A549 treated with AZD9567 at 1 μM for 4 hours (cell line): ENCODE data around the gene TBC1D20. TPM values are rescaled to one million over a fixed set of nuclear protein-coding genes. Genes with fewer than 3 reads are reported as not detected.

Experiments used
- total RNA-seq: library from RNA; stranded (reverse); fragments of 200-300 nt; extraction: Qiagen RNA extraction; gene quantifications from 5 replicates; pipeline ENCODE4 v1.2.3, GENCODE V29; 2022; ENCODE audit not compliant: insufficient read depth

Gene TBC1D20
- total RNA-seq = 35.2 to 42.6 TPM (median 36.7 TPM) in 5 replicates

GRCh38 chr20:462199-462991 is at the start of gene TBC1D20:
Gene TBC1D20 (minus strand): TSS chr20:462533. CDS start chr20:462405, 128 bp downstream.

GRCh38 chr20:407953-408842 is 54.1 kb downstream of the TBC1D20 start, which contains the start of gene RBCK1:
Gene RBCK1 (plus strand): TSS chr20:408299. CDS start chr20:408758, 459 bp downstream.

Other genes with a start within 250 kb of the TBC1D20 start
- not detected in 5 replicates for gene DEFB129, start 235.3 kb downstream of the TBC1D20 start, total RNA-seq
- gene DEFB132, start 204.8 kb downstream of the TBC1D20 start, total RNA-seq = not detected in 5 replicates
- gene C20orf96, start 171.8 kb downstream of the TBC1D20 start, total RNA-seq = 5.8 to 11.7 TPM (median 11.3 TPM) in 5 replicates
- gene ZCCHC3, start 165.0 kb downstream of the TBC1D20 start, total RNA-seq = 19.0 to 23.4 TPM (median 23.2 TPM) in 5 replicates
- 15.3 to 25.9 TPM (median 23.7 TPM) in 5 replicates for gene SOX12, start 137.0 kb downstream of the TBC1D20 start, total RNA-seq
- 43.7 to 61.6 TPM (median 60.4 TPM) in 5 replicates for gene NRSN2, start 115.4 kb downstream of the TBC1D20 start, total RNA-seq
- gene TRIB3, start 81.8 kb downstream of the TBC1D20 start, total RNA-seq = 42.0 to 50.0 TPM (median 46.9 TPM) in 5 replicates
- 121 to 142 TPM (median 137 TPM) in 5 replicates for gene RBCK1, start 54.2 kb downstream of the TBC1D20 start, total RNA-seq
- 132 to 236 TPM (median 147 TPM) in 5 replicates for gene CSNK2A1, start 81.3 kb upstream of the TBC1D20 start, total RNA-seq
- gene TCF15, start 147.8 kb upstream of the TBC1D20 start, total RNA-seq = not detected in 5 replicates
- gene SRXN1, start 190.7 kb upstream of the TBC1D20 start, total RNA-seq = 199 to 270 TPM (median 221 TPM) in 5 replicates
- 0.02 TPM in 2 of 5 replicates, not detected in the others for gene SCRT2, start 213.3 kb upstream of the TBC1D20 start, total RNA-seq